Glutamatergic neuron (in vitro differentiated cells): Measurements from ENCODE around the gene FSIP1. TPM values are rescaled to one million over a fixed set of nuclear protein-coding genes. Genes with fewer than 3 reads are reported as not detected.

Source experiments
- DNase-seq: peaks from one replicate; pipeline ENCODE4 v3.0.0; 2022
- H3K27ac Mint-ChIP-seq: one replicate; pipeline ENCODE4 v1.8.0; 2020; ENCODE audit warnings: mild to moderate bottlenecking, mixed read lengths, inconsistent platforms; ENCODE audit not compliant: unreplicated experiment
- H3K27me3 Mint-ChIP-seq: one replicate; pipeline ENCODE4 v1.8.0; 2020; ENCODE audit warnings: mild to moderate bottlenecking, moderate library complexity, mixed read lengths, inconsistent platforms; ENCODE audit not compliant: unreplicated experiment
- H3K36me3 Mint-ChIP-seq: one replicate; pipeline ENCODE4 v1.8.0; 2020; ENCODE audit warnings: mild to moderate bottlenecking, mixed read lengths, inconsistent platforms; ENCODE audit not compliant: unreplicated experiment
- H3K4me1 Mint-ChIP-seq: one replicate; pipeline ENCODE4 v1.8.0; 2020; ENCODE audit warnings: mild to moderate bottlenecking, low read depth, mixed read lengths, inconsistent platforms; ENCODE audit not compliant: unreplicated experiment
- H3K4me3 Mint-ChIP-seq: one replicate; pipeline ENCODE4 v1.8.0; 2020; ENCODE audit warnings: mild to moderate bottlenecking, mixed read lengths, inconsistent platforms; ENCODE audit not compliant: unreplicated experiment
- H3K9me3 Mint-ChIP-seq: one replicate; pipeline ENCODE4 v1.8.0; 2020; ENCODE audit warnings: mild to moderate bottlenecking, moderate library complexity, mixed read lengths, inconsistent platforms; ENCODE audit not compliant: unreplicated experiment
- total RNA-seq: library from RNA; stranded (reverse); fragmentation: NEBNext Ultra II Directional; extraction: Animal tissue kit (Norgen Biotek cat#: 25700); gene quantifications from one replicate; pipeline ENCODE4 v1.2.1, GENCODE V29; 2021; ENCODE audit not compliant: unreplicated experiment
- TF ChIP-seq, protein P1 (sequence below): fragments of 200-600 bp; sonication (generic); IDR thresholded peaks from one replicate; pipeline ENCODE4 v1.5.0; 2021; ENCODE audit not compliant: partially characterized antibody, unreplicated experiment

The FSIP1 gene
- total RNA-seq, 1 donor from 2014 or later: 1.5 TPM

DNA sequence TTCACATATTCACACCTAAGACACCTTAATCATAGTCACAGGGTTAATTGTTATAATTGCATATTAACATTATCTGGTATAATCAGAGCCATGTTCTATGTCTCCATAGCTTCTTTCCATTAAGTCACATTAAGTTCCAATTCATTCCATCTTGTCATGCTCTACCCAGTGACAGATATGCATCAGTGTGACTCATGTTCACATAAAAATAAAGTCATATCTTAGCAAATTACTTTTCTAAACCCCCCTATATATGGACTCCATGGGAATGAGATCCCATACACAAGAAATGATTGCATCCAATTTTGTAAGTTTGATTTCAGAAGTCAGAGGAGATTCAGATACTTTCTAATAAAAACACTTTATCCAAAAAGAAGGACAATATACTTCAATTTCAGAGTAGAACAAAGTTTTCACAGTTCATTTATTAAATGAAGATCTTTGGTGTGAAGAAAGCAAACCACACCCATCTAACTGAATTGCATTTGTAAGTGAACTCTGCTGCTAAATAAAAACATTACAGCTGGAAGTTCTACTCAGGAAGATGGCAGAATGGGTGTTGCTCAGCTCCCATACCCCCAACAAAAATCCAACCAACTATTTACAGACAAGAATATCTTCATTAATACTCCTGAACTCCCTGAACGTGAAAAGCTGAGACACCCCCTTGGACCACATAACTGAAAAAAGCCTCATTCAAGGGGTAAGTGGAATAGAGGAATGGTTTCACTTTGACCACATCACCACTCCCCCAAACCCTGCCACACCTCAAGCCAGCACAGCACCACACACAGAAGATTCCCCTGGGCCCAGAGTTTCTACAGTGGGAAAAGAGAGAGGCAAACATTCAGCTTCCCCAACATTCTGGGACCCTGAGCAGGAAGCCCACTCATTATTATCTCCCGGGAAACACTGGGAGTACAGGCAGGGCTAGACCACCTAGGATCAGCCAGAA lies 174.2 kb downstream of the FSIP1 start:
- H3K36me3 Mint-ChIP-seq: no peaks in the 10 kb centered on the region
- H3K9me3 Mint-ChIP-seq: peaks cover 2% of the 10 kb centered on the region
- no peak for DNase-seq
- no peaks in the 10 kb centered on the region for H3K27me3 Mint-ChIP-seq
- H3K27ac Mint-ChIP-seq: no peak overlapping the region
- TF ChIP-seq, protein P1, sequence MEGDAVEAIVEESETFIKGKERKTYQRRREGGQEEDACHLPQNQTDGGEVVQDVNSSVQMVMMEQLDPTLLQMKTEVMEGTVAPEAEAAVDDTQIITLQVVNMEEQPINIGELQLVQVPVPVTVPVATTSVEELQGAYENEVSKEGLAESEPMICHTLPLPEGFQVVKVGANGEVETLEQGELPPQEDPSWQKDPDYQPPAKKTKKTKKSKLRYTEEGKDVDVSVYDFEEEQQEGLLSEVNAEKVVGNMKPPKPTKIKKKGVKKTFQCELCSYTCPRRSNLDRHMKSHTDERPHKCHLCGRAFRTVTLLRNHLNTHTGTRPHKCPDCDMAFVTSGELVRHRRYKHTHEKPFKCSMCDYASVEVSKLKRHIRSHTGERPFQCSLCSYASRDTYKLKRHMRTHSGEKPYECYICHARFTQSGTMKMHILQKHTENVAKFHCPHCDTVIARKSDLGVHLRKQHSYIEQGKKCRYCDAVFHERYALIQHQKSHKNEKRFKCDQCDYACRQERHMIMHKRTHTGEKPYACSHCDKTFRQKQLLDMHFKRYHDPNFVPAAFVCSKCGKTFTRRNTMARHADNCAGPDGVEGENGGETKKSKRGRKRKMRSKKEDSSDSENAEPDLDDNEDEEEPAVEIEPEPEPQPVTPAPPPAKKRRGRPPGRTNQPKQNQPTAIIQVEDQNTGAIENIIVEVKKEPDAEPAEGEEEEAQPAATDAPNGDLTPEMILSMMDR: no peak
- H3K4me3 Mint-ChIP-seq: no peak overlapping the region
- H3K4me1 Mint-ChIP-seq: no peaks in the 10 kb centered on the region

DNA sequence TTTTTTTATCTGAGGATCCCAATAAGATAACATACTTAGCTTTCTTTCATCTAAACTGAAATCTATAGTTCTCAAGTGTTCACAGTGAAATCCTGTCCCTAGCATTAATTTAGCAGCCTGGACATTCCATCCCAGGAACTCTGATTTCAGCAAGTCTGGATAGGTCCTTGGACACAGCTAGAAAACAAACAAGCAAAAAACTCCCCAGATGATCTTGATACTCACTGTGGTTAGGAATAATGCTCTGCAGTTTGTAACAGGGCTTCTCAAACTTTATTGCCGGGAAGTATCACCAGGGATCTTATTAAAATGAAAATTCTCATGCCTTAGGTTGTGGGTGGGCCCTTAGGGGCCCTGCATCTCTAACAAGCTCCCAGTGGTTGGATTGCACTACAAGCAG lies 177.5 kb downstream of the FSIP1 start:
- DNase-seq: no peak

DNA sequence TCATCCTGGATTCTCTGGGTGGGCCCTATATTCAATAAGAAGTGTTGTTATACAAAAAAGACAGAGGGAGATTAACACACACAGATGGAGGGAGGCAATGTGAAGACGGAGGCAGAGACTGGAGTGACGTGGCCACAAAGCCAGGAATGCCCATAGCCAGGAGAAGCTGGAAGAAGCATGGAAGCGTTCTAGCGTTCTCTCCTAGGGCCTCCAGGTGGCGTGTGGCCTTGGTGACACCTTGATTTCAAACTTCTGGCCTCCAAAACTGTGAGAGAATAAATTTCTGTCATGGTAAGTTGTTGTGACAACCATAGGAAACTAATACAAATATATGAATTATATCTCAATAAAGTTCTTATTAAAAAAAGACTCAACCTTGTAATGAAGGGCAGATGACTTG lies 180.5 kb downstream of the FSIP1 start:
- no peaks in the 10 kb centered on the region for H3K36me3 Mint-ChIP-seq
- DNase-seq: no peak
- no peak overlapping the region for H3K27ac Mint-ChIP-seq
- H3K4me1 Mint-ChIP-seq: no peaks in the 10 kb centered on the region
- TF ChIP-seq, protein P1: no peak
- H3K9me3 Mint-ChIP-seq: no peaks in the 10 kb centered on the region
- H3K27me3 Mint-ChIP-seq: no peaks in the 10 kb centered on the region
- H3K4me3 Mint-ChIP-seq: no peak overlapping the region

More for the DNA sequence above, 177.5 kb downstream of the FSIP1 start:
- Mint-ChIP-seq H3K36me3 (no peaks in the 10 kb centered on the region), H3K4me1 (no peaks in the 10 kb centered on the region), H3K9me3 (no peaks in the 10 kb centered on the region), H3K27me3 (no peaks in the 10 kb centered on the region), H3K27ac (no peak overlapping the region), H3K4me3 (no peak overlapping the region)
- TF ChIP-seq, protein P1: no peak

DNA sequence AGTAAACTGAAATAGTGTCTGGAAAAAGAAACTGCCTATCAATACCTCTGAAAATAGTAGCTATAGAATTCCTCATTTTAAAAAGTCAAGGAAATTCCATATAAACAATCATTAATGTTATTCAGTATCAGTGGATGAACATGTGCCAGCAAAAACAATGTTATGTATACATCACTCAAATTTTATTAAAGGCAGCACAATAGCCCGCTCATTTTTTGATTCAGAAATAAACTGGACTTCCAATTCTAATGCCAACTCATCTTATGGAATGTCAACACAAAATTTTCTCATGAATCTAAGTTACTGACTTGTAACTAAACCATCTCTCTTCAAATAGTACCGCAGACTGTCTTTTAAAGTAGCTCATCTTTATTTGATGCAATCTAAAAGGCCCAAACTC lies 182.8 kb downstream of the FSIP1 start:
- no peak overlapping the region for H3K27ac Mint-ChIP-seq
- TF ChIP-seq, protein P1: no peak

More for the DNA sequence above, 182.8 kb downstream of the FSIP1 start:
- H3K9me3 Mint-ChIP-seq: no peaks in the 10 kb centered on the region
- no peaks in the 10 kb centered on the region for H3K27me3 Mint-ChIP-seq
- H3K4me1 Mint-ChIP-seq: no peaks in the 10 kb centered on the region
- no peak for DNase-seq
- H3K36me3 Mint-ChIP-seq: no peaks in the 10 kb centered on the region
- no peak overlapping the region for H3K4me3 Mint-ChIP-seq
